Measurements from ENCODE around the gene C7orf33. TPM values are rescaled to one million over a fixed set of nuclear protein-coding genes. Genes with fewer than 3 reads are reported as not detected.
"Not testable (repeated sequence)": the region's sequence is repeated elsewhere in the genome, so short reads cannot be mapped to it uniquely, and the experiment has no call there.

C7orf33 gene, protein sequence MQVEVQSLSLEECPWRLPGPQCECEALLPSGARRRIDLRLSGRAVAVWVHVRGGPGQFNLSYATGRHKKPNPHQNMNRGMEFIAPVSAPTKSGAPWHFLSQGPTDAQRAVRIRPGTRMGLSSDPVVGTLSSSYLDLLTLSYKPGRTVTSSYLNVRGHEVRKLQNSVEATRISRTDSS
- not detected for total RNA-seq

DNA sequence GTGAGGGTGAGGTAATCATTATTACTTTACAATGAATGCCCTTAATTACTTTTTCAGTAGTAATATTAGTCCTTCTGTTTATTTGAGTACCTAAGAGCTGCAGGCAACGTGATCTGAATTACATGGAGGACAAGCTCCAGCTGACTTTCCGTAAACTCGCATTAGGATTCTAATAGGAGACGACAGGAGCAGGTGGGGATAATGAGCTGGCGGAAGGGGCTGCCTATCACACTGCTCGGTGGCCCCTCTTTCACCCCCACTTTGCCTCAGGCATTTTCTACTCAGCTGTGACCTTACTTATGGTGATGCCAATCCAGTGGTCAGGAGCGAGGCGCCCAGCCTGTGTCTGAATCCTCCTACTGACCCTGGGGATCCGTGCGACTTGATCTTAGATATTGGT is at the start of gene C7orf33:
Gene C7orf33 (plus strand): TSS at position 296 of the 400 bp plus-strand sequence. CDS start 160 bp downstream, outside the sequence.
- no peak within 1 kb of the TSS for H3K4me3 Mint-ChIP-seq
- H3K27me3 Mint-ChIP-seq, result peaks cover 13% of the 10 kb centered on the region
- no peak for DNase-seq
- H3K4me1 Mint-ChIP-seq, result no peaks in the 10 kb centered on the region
- H3K27ac Mint-ChIP-seq, result no peak within 1 kb of the TSS
- no peaks in the 10 kb centered on the region for H3K36me3 Mint-ChIP-seq
- H3K9me3 Mint-ChIP-seq, result no peaks in the 10 kb centered on the region

DNA sequence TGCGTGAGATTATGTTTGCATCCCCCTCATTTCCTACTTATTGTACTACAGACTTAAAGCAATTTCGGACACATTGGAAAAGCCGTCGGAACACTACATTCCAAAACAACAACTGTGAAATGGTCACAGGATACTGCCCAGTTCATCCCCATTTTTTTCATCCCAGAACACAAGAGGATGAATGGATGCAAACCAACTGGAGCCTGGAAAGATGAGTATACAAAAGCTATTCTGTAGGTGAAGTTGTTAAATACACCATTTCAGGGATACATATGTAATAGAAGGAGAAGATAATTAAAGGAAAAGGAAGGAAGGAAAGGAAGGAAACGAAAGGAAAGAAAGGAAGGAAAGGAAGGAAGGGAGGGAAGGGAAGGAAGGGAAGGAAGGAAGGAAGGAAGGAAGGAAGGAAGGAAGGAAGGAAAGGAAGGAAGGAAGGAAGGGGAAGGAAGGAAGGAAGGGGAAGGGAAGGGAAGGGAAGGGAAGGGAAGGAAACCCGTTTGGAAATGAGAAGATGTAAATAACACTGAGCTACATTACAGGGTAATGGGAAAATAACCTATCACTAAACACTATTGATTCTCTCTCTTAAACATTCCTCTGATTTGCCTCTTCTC is 48.6 kb upstream of the C7orf33 start:
- Mint-ChIP-seq H3K9me3 (no peaks in the 10 kb centered on the region), H3K4me1 (no peaks in the 10 kb centered on the region), H3K4me3 (no peak overlapping the region), H3K27ac (no peak overlapping the region), H3K36me3 (no peaks in the 10 kb centered on the region), H3K27me3 (peaks cover 5% of the 10 kb centered on the region)
- DNase-seq, result no peak

DNA sequence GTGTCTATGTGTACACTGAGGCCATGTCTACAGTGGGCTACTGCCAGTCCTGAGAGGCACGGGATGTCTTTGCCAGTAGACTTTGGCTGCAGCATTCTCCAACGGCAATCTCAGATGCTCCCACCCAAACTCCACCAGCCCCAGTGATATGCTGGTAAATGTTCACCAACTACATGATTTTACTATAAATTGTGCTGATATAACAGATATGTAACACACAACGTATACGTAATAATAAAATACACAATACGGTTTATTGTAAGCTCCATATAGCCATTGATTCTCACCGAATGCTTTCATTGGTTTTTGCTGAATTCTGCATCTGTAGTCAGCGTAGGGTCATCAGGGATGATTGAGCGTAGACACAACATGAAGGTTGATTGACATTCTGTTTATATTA is 47.3 kb upstream of the C7orf33 start:
- Mint-ChIP-seq H3K36me3 (peaks cover under 1% of the 10 kb centered on the region), H3K27me3 (no peaks in the 10 kb centered on the region)

DNA sequence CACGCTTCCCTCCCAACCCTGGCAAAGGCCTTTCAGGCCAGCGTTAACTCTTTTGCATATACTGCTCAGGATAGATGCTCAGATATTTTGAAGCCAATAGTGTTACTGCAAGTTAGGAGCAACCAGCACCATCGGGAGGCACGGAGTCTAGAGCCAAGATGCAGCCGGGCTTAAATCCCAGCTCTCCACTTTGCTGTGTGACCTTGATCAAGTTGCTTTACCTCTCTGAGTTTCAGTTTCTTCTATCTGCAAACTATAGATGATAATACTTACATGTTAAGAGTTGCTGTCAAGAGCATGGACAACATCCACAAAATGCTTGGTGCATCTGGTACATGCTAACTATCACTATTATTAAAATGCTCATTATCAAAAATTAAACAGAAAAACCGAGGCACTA is 45.4 kb upstream of the C7orf33 start:
- Mint-ChIP-seq H3K4me3 (no peak overlapping the region), H3K4me1 (no peaks in the 10 kb centered on the region), H3K27ac (no peak overlapping the region), H3K27me3 (no peaks in the 10 kb centered on the region), H3K36me3 (peaks cover 1% of the 10 kb centered on the region), H3K9me3 (peaks cover 7% of the 10 kb centered on the region)
- no peak for DNase-seq

More for the DNA sequence above, 47.3 kb upstream of the C7orf33 start:
- no peak overlapping the region for H3K27ac Mint-ChIP-seq
- DNase-seq, result no peak
- peaks cover under 1% of the 10 kb centered on the region for H3K9me3 Mint-ChIP-seq
- no peak overlapping the region for H3K4me3 Mint-ChIP-seq
- H3K4me1 Mint-ChIP-seq, result no peaks in the 10 kb centered on the region

DNA sequence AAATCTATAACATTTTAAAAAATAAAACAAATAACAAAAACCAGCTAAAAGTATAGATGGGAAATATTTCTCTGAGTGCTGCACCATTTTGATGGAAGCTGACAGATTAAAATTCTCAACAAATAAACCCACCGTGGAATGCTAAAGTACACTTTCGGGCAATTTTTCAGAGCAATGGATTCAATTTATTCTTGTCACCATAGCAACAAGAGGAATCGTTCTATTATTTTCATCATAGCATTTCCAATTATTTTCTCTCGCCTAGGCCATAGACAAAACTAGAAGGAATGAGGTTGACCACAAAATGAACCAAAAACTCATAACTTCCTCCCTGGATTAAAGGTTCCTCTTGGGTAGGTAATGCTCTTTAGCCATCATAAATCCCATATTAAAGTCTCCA is 44.6 kb upstream of the C7orf33 start:
- Mint-ChIP-seq H3K27me3 (no peaks in the 10 kb centered on the region), H3K27ac (no peak overlapping the region), H3K36me3 (peaks cover 1% of the 10 kb centered on the region), H3K9me3 (peaks cover 10% of the 10 kb centered on the region), H3K4me3 (no peak overlapping the region), H3K4me1 (no peaks in the 10 kb centered on the region)
- no peak for DNase-seq

DNA sequence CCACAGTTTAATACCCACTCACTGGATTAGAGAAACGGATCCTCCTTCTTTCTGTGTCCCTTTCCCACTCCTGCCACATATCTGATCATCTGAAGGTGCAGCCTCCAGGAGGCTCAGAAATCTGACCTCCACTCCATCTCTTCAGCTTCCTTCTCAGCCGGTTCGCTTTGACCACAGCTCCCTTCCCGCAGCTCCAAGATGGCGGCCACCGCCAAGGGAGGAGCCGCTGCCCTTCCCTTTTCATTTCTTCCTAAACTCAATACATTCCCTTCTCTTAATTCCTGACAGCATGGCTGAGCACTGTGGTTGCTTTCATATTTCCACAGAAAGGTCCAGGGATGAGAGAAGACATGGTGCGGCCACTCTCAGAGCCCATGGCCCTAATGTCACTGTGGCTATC is 43.7 kb upstream of the C7orf33 start:
- H3K4me3 Mint-ChIP-seq, result no peak overlapping the region
- no peak overlapping the region for H3K27ac Mint-ChIP-seq
- peaks cover 2% of the 10 kb centered on the region for H3K4me1 Mint-ChIP-seq
- no peak for DNase-seq
- peaks cover 14% of the 10 kb centered on the region for H3K9me3 Mint-ChIP-seq
- H3K36me3 Mint-ChIP-seq, result peaks cover 1% of the 10 kb centered on the region
- H3K27me3 Mint-ChIP-seq, result no peaks in the 10 kb centered on the region

DNA sequence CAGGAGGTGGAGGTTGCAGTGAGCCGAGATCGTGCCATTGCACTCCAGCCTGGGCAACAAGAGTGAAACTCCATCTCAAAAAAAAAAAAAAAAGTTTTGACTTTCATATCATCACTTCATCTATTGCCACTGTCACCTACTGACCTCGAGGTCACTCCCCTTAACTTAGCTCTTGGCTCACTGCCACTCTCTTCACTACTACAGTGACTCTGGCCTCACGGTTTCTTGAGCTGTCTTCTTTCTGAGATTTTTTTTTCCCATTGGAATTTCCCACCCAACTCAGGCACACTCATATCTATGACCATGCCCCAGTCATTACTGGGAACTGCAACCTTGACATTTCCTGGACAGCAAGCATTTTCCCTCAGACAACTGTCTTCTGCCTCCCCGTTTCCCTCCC is 42.6 kb upstream of the C7orf33 start:
- H3K9me3 Mint-ChIP-seq, result peaks cover 14% of the 10 kb centered on the region
- H3K4me3 Mint-ChIP-seq, result no peak overlapping the region
- peaks cover 1% of the 10 kb centered on the region for H3K36me3 Mint-ChIP-seq
- peaks cover 2% of the 10 kb centered on the region for H3K4me1 Mint-ChIP-seq
- no peaks in the 10 kb centered on the region for H3K27me3 Mint-ChIP-seq
- DNase-seq, result no peak
- no peak overlapping the region for H3K27ac Mint-ChIP-seq

DNA sequence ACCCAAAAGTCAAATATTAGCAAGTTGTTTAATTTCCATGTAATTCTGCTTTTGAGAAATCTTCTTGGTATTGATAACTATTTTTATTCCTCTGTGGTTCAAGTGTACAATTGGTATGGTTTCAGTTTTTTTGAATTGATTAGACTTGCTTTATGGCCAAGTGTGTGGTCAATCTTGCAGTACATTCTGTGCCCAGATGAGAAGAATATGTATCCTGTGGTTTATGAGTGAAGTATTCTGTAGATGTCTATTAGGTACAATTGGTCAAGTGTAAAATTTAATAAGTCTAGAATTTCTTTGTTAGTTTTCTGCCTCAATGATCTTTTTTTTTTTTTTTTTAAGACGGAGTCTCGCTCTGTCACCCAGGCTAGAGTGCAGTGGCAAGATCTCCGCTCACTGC is 36.6 kb upstream of the C7orf33 start:
- Mint-ChIP-seq H3K4me1 (peaks cover 6% of the 10 kb centered on the region), H3K4me3 (no peak overlapping the region), H3K27ac (no peak overlapping the region), H3K27me3 (peaks cover 28% of the 10 kb centered on the region), H3K9me3 (peaks cover 9% of the 10 kb centered on the region), H3K36me3 (no peaks in the 10 kb centered on the region)
- DNase-seq, result no peak

DNA sequence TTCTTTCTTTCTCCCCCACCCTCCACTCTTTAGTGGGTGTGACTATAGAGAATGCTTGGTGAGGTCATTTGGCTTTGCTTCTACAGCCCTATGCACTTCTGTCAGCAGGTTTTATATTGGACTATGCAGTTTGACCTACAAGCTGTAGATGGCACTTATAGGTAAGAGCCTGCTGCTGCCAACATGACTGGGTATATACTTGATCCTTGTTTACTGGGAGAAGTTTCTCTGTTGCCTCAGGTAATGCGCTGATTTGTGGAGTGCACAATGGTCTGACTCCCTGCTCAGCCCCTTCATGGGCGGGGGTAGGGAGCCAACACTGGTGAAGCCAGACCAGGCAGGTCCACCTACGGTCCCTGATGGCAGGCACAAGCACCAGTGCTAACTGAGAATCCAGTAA is 33.7 kb upstream of the C7orf33 start:
- Mint-ChIP-seq H3K4me1 (peaks cover 4% of the 10 kb centered on the region), H3K27ac (no peak overlapping the region), H3K36me3 (peaks cover 2% of the 10 kb centered on the region), H3K27me3 (peaks cover 40% of the 10 kb centered on the region), H3K4me3 (no peak overlapping the region), H3K9me3 (no peaks in the 10 kb centered on the region)
- DNase-seq, result no peak

DNA sequence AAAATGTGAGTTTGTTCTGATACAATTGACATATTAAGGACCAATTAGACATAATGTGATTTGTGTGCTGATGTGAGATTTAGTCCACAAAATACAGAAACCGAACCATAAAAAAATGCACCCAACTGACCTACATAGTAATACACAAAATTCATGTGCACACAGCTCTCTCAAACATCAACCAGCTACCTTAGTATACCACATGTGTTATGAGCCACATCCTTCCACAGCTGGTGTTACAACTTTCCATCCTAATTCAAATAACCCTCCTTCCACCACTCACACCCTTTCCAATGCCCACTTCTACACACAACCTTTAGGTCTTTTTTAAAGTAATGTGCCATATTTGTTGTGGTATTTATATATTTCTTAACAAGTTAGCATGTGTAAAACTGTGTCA is 31.7 kb upstream of the C7orf33 start:
- no peaks in the 10 kb centered on the region for H3K9me3 Mint-ChIP-seq
- H3K27me3 Mint-ChIP-seq, result peaks cover 40% of the 10 kb centered on the region
- H3K4me3 Mint-ChIP-seq, result no peak overlapping the region
- no peak overlapping the region for H3K27ac Mint-ChIP-seq
- no peak for DNase-seq
- H3K4me1 Mint-ChIP-seq, result peaks cover 9% of the 10 kb centered on the region
- H3K36me3 Mint-ChIP-seq, result peaks cover 2% of the 10 kb centered on the region

DNA sequence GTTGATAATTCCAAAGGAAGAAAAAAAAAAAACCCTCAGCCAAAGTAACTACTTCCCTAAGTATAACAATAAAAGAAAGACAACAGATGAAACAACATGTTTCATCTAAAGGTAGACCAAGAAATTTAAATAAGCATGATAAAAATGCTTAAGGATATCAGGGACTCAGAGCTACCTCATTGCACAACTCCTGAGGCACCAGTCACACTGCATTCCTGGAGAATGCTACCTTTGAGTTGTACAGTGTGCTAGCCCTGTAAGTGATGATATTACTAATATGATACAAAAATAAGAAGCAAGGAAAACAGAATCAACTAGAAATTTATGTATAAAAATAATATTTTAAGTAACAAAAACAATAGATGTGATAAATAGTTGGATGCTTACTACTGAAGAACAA is 29.5 kb upstream of the C7orf33 start:
- Mint-ChIP-seq H3K27me3 (peaks cover 31% of the 10 kb centered on the region), H3K4me3 (no peak overlapping the region), H3K36me3 (peaks cover 2% of the 10 kb centered on the region), H3K4me1 (peaks cover 24% of the 10 kb centered on the region), H3K27ac (no peak overlapping the region), H3K9me3 (peaks cover 3% of the 10 kb centered on the region)
- DNase-seq, result no peak

DNA sequence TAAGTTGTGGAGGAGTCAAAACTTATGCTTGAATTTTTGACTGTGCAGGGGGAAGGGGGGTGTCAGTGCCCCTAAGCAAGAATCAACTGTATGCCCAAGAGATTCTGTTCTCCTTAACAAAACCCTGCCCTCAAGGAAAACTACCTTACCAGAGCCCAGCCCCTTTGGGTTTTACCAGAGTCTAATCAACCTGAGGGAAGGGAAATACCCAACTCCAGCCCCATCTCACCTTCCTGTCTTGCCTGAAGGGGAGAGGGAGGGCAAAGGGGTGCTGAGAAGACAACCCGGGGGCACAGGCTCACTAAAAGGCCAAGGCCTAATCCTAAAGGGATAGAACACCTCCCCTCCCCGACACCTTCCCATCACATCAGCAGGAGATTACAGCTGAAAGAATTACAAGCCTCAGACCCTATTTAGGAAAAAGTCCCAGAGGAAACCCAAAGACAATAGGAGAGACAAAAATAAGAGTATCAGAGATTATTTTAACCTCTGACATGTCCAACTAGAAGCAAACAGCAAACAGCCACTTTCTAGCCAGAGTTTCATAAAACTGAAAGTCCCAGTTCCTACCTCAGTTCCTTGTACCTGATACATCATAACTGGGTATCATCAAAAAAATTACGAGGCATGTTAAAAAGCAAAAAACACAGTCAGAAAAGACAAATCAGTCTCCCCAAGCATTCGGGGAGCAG is 26.8 kb upstream of the C7orf33 start:
- peaks cover 2% of the 10 kb centered on the region for H3K36me3 Mint-ChIP-seq
- H3K9me3 Mint-ChIP-seq, result peaks cover 3% of the 10 kb centered on the region
- DNase-seq, result no peak
- peaks cover 19% of the 10 kb centered on the region for H3K27me3 Mint-ChIP-seq
- H3K27ac Mint-ChIP-seq, result peak overlapping the region; percentile 91
- H3K4me1 Mint-ChIP-seq, result peaks cover 27% of the 10 kb centered on the region
- H3K4me3 Mint-ChIP-seq, result peak overlapping the region; percentile 53

DNA sequence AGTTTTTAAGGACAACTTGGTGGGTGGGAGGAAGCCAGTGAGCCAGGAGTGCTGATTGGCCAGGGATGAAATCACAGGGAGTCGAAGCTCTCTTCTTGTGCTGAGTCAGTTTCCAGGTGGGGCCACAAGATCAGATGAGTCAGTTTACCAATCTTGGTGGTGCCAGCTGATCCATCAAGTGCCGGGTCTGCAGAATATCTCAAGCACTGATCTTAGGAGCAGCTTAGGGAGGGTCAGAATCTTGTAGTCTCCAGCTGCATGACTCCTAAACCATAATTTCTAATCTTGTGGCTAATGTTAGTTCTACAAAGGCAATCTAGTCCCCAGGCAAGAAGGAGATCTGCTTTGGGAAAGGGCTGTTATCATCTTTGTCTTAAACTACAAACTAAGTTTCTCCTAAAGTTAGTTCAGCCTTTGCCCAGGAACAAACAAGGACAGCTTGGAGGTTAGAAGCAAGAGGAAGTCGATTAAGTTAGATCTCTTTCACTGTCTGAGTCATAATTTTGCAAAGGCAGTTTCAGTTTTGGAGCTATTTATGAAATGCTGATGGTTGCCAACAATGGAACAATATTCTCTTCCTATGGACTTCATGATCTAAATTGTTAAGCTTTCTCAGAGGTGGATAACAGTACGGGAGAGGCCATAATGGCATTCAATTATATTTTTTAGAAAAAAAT is 26.2 kb upstream of the C7orf33 start:
- H3K36me3 Mint-ChIP-seq, H3K9me3 Mint-ChIP-seq: not testable (repeated sequence)
- peaks cover 16% of the 10 kb centered on the region for H3K27me3 Mint-ChIP-seq
- peak; percentile 30 for DNase-seq
- H3K4me1 Mint-ChIP-seq, result peaks cover 27% of the 10 kb centered on the region
- H3K27ac Mint-ChIP-seq, result peak overlapping the region; percentile 91
- peak overlapping the region; percentile 53 for H3K4me3 Mint-ChIP-seq

DNA sequence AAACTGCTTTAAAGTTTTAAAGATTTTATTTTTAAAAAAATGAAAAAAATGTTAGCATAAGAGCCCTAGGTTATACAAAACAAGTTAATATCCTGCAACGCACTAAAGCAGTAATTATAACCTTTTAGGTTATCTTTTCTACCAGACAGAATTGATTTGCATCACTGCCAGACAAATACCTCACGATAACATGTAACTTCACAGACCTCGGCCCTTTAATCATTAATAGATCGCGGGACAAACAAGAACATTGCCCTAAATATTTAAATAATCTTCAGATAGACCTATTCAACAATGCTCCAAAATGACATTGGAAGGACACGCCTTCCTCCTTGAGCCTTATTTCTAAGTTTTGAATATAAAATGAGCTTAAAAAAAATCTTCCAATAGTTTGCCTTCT is 23.8 kb upstream of the C7orf33 start:
- Mint-ChIP-seq H3K36me3 (no peaks in the 10 kb centered on the region), H3K27me3 (peaks cover 5% of the 10 kb centered on the region), H3K4me1 (peaks cover 34% of the 10 kb centered on the region), H3K9me3 (peaks cover 3% of the 10 kb centered on the region), H3K27ac (no peak overlapping the region), H3K4me3 (no peak overlapping the region)
- DNase-seq, result no peak

DNA sequence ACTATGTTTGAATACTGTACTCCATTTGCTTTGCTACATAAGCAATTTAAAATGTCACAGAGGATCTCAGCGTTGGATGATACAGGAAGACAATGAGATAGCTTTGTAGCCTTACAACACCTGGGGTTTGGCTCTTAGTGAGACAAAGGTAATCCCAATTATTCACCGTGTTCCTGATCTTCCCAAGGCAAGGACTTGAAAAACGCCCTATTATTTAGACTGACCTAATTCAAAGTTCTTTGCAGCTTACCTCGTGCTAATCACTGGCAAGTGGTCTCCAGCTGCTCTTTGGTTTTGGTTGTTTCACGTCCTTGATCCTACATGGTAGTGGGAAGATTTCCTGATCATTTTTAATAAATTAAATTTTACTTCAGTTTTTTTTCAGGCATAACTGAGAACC is 23.0 kb upstream of the C7orf33 start:
- H3K27me3 Mint-ChIP-seq, result peaks cover 5% of the 10 kb centered on the region
- H3K27ac Mint-ChIP-seq, result no peak overlapping the region
- peaks cover 34% of the 10 kb centered on the region for H3K4me1 Mint-ChIP-seq
- H3K9me3 Mint-ChIP-seq, result peaks cover 3% of the 10 kb centered on the region
- H3K4me3 Mint-ChIP-seq, result no peak overlapping the region
- H3K36me3 Mint-ChIP-seq, result no peaks in the 10 kb centered on the region
- DNase-seq, result no peak

Data from activated naive CD8-positive, alpha-beta T cell treated with anti-CD3 and anti-CD28 coated beads for 36 hours (primary cell).